DND-41 (cell line): ENCODE measurements around the gene PAN2.

Experiments
- ATAC-seq: fragments of 200-7000 bp; cut with Tn5 transposase; 3 replicates; pipeline ENCODE4 v1.9.1; 2021; ENCODE audit warnings: low read depth; ENCODE audit not compliant: insufficient read depth
- DNase-seq: peaks from one replicate; pipeline ENCODE4 v3.0.0-alpha.2; 2020
- H2AFZ ChIP-seq: 2 replicates; pipeline ENCODE4 v1.6.0; 2012; ENCODE audit warnings: low read depth, low read length
- H3K27ac ChIP-seq: 2 replicates; pipeline ENCODE4 v1.5.1; 2012; ENCODE audit warnings: low read length, inconsistent platforms
- H3K27me3 ChIP-seq: fragments of 200-600 bp; sonication (generic); 2 replicates; pipeline ENCODE4 v1.6.0; 2012; ENCODE audit warnings: low read length, mild to moderate bottlenecking, inconsistent platforms; ENCODE audit not compliant: insufficient read depth, poor library complexity
- H3K36me3 ChIP-seq: 2 replicates; pipeline ENCODE4 v1.5.1; 2012; ENCODE audit warnings: low read length, inconsistent platforms; ENCODE audit not compliant: insufficient read depth
- H3K4me1 ChIP-seq: 2 replicates; pipeline ENCODE4 v1.5.1; 2012; ENCODE audit warnings: mild to moderate bottlenecking, low read length; ENCODE audit not compliant: insufficient read depth
- H3K4me2 ChIP-seq: 2 replicates; pipeline ENCODE4 v1.6.0; 2012; ENCODE audit warnings: mild to moderate bottlenecking, moderate library complexity, low read length, inconsistent platforms; ENCODE audit not compliant: insufficient read depth
- H3K4me3 ChIP-seq, 2 experiments: fragments of 200-600 bp in 1 of 2; shearing (Covaris generic) in 1 of 2; 2 replicates each; pipeline ENCODE4 v1.5.1; 2012 to 2016; ENCODE audit warnings: inconsistent platforms in 2 of 2, low read length in 2 of 2, mild to moderate bottlenecking in 2 of 2, low read depth in 1 of 2, moderate library complexity in 1 of 2
- H3K79me2 ChIP-seq: 2 replicates; pipeline ENCODE4 v1.6.0; 2012; ENCODE audit warnings: low read length, inconsistent platforms; ENCODE audit not compliant: insufficient read depth
- H3K9ac ChIP-seq: 2 replicates; pipeline ENCODE4 v1.6.0; 2012; ENCODE audit warnings: low read depth, mild to moderate bottlenecking, inconsistent platforms, low read length, moderate library complexity
- H3K9me3 ChIP-seq: 2 replicates; pipeline ENCODE4 v1.5.1; 2012; ENCODE audit warnings: low read length, moderate library complexity, mild to moderate bottlenecking, inconsistent platforms; ENCODE audit not compliant: insufficient read depth, severe bottlenecking
- H4K20me1 ChIP-seq: 2 replicates; pipeline ENCODE4 v1.6.0; 2012; ENCODE audit warnings: low read length; ENCODE audit not compliant: insufficient read depth
- CTCF ChIP-seq: IDR thresholded peaks from 2 replicates; pipeline ENCODE4 v1.5.1; 2012; ENCODE audit warnings: borderline replicate concordance, low read length, moderate library complexity, mild to moderate bottlenecking; ENCODE audit not compliant: poor library complexity, severe bottlenecking; ENCODE audit errors: extremely low read depth
- EZH2 ChIP-seq: IDR thresholded peaks from 3 replicates; pipeline ENCODE4 v1.6.1; 2012; ENCODE audit warnings: borderline replicate concordance, low read depth, mild to moderate bottlenecking, moderate library complexity, low read length, inconsistent platforms; ENCODE audit not compliant: severe bottlenecking

PAN2 gene

GRCh38 chr12:56334490-56334793 lies 642 bp upstream of the PAN2 start:
- Histone ChIP-seq H3K4me2 (peak overlapping the region; percentile 70), H3K27me3 (no peaks in the 10 kb centered on the region), H3K36me3 (peaks cover 3% of the 10 kb centered on the region; the same call in 1 of the 2 replicates), H2AFZ (peak overlapping the region; percentile 71), H3K9ac (peak overlapping the region; percentile 90), H3K79me2 (peaks cover 26% of the 10 kb centered on the region), H3K4me1 (peaks cover 26% of the 10 kb centered on the region), H3K9me3 (no peaks in the 10 kb centered on the region), H3K27ac (peak overlapping the region; percentile 98), H3K4me3 (peak overlapping the region; percentile 54 to 74), H4K20me1 (no peaks in the 10 kb centered on the region)
- ATAC-seq (no peak), DNase-seq (no peak)
- TF ChIP-seq EZH2 (no peak), CTCF (no peak)

GRCh38 chr12:56333197-56333678 lies 562 bp downstream of the PAN2 start:
- H3K27ac ChIP-seq: peak overlapping the region; percentile 98
- peak overlapping the region; percentile 54 to 74 for H3K4me3 ChIP-seq
- peak; percentile 1; the same call in 1 of the 3 replicates for ATAC-seq
- peak overlapping the region; percentile 90 for H3K9ac ChIP-seq
- H3K27me3 ChIP-seq: no peaks in the 10 kb centered on the region
- TF ChIP-seq EZH2 (no peak), CTCF (no peak)
- H3K4me1 ChIP-seq: peaks cover 25% of the 10 kb centered on the region
- H4K20me1 ChIP-seq: no peaks in the 10 kb centered on the region
- peak overlapping the region; percentile 79 for H2AFZ ChIP-seq
- DNase-seq: no peak
- H3K9me3 ChIP-seq: no peaks in the 10 kb centered on the region
- peaks cover 4% of the 10 kb centered on the region for H3K36me3 ChIP-seq
- peaks cover 26% of the 10 kb centered on the region for H3K79me2 ChIP-seq
- H3K4me2 ChIP-seq: peak overlapping the region; percentile 95

- Histone ChIP-seq H4K20me1 (no peaks in the 10 kb centered on the region), H3K4me1 (peaks cover 22% of the 10 kb centered on the region), H3K4me2 (peak overlapping the region; percentile 95), H3K9ac (peak overlapping the region; percentile 90), H3K4me3 (peak overlapping the region; percentile 54 to 74; a peak in 3 of 4 replicates), H3K27me3 (no peaks in the 10 kb centered on the region), H2AFZ (peak overlapping the region; percentile 79), H3K27ac (peak overlapping the region; percentile 98), H3K9me3 (no peaks in the 10 kb centered on the region), H3K36me3 (peaks cover 10% of the 10 kb centered on the region), H3K79me2 (peaks cover 26% of the 10 kb centered on the region)
- DNase-seq: no peak
- no peak for TF ChIP-seq CTCF
- no peak for TF ChIP-seq EZH2
- ATAC-seq: no peak
Observed at GRCh38 chr12:56332512-56333196, 1.1 kb downstream of the PAN2 start.
